ENCODE data around the gene HTR1A.

- TF ChIP-seq POLR2A (IDR thresholded peaks at IDR 0.05; ENCODE audit: low read depth, low read length) = no peak
- TF ChIP-seq PAX5 (IDR thresholded peaks at IDR 0.05; ENCODE audit: insufficient read depth, low read length, severe bottlenecking) = no peak
- TF ChIP-seq TAF1 (IDR thresholded peaks at IDR 0.05; ENCODE audit: low read depth, low read length) = no peak
- TF ChIP-seq POLR2AphosphoS5 (IDR thresholded peaks at IDR 0.05; ENCODE audit: low read depth, low read length) = no peak
- TF ChIP-seq POU2F2 (IDR thresholded peaks at IDR 0.05; ENCODE audit: low read depth, low read length) = no peak
- no peak for TF ChIP-seq SPI1 (IDR thresholded peaks at IDR 0.05; ENCODE audit: low read depth, low read length)
Measured at GRCh38 chr5:63958654-63959053, 3.6 kb downstream of the HTR1A start.

All from GM12891 (cell line).